H9 (cell line): Measurements from ENCODE around the gene COL4A1. TPM values are rescaled to one million over a fixed set of nuclear protein-coding genes. Genes with fewer than 3 reads are reported as not detected.

ENCODE experiments used
- DNase-seq: peaks from one replicate; pipeline ENCODE4 v3.0.0-alpha.2; 2017
- H2AFZ ChIP-seq: one replicate; pipeline ENCODE4 v1.6.1; 2013; ENCODE audit warnings: mild to moderate bottlenecking, low read length, control low read depth, moderate library complexity
- H2AK5ac ChIP-seq: 2 replicates; pipeline ENCODE4 v1.6.1; 2013; ENCODE audit warnings: low read length, control low read depth, mixed read lengths; ENCODE audit not compliant: insufficient read length
- H2BK120ac ChIP-seq: one replicate; pipeline ENCODE4 v1.6.1; 2013; ENCODE audit warnings: low read depth, mild to moderate bottlenecking, low read length, control low read depth, inconsistent platforms; ENCODE audit not compliant: poor library complexity, severe bottlenecking
- H2BK12ac ChIP-seq: 2 replicates; pipeline ENCODE4 v1.6.1; 2013; ENCODE audit warnings: low read length, control low read depth, mixed read lengths, low read depth; ENCODE audit not compliant: insufficient read length
- H2BK15ac ChIP-seq: 2 replicates; pipeline ENCODE4 v1.6.1; 2013; ENCODE audit warnings: low read depth, low read length, control low read depth
- H2BK20ac ChIP-seq: one replicate; pipeline ENCODE4 v1.6.1; 2013; ENCODE audit warnings: low read depth, mild to moderate bottlenecking, low read length, control low read depth, inconsistent platforms; ENCODE audit not compliant: poor library complexity, severe bottlenecking
- H2BK5ac ChIP-seq: 2 replicates; pipeline ENCODE4 v1.6.1; 2013; ENCODE audit warnings: low read length, control low read depth, mixed read lengths; ENCODE audit not compliant: insufficient read length
- H3K14ac ChIP-seq: 2 replicates; pipeline ENCODE4 v1.6.1; 2013; ENCODE audit warnings: low read length, control low read depth; ENCODE audit not compliant: insufficient read depth
- H3K18ac ChIP-seq: 2 replicates; pipeline ENCODE4 v1.6.1; 2013; ENCODE audit warnings: low read depth, mild to moderate bottlenecking, mixed read lengths, low read length, control low read depth; ENCODE audit not compliant: insufficient read length
- H3K23ac ChIP-seq: 2 replicates; pipeline ENCODE4 v1.6.1; 2013; ENCODE audit warnings: low read length, control low read depth, mixed read lengths, low read depth; ENCODE audit not compliant: insufficient read length
- H3K23me2 ChIP-seq: 2 replicates; pipeline ENCODE4 v1.6.1; 2013; ENCODE audit warnings: low read depth, mild to moderate bottlenecking, mixed read lengths, low read length, control low read depth; ENCODE audit not compliant: insufficient read length, poor library complexity, severe bottlenecking
- H3K27ac ChIP-seq: 2 replicates; pipeline ENCODE4 v1.5.1; 2013; ENCODE audit warnings: low read length, control low read depth, mixed read lengths, low read depth; ENCODE audit not compliant: insufficient read length
- H3K27me3 ChIP-seq: 2 replicates; pipeline ENCODE4 v1.6.1; 2013; ENCODE audit warnings: low read length, control low read depth, inconsistent platforms; ENCODE audit not compliant: insufficient read depth
- H3K4ac ChIP-seq: 2 replicates; pipeline ENCODE4 v1.6.1; 2013; ENCODE audit warnings: low read depth, mild to moderate bottlenecking, control low read depth, inconsistent platforms, low read length, moderate library complexity
- H3K4me1 ChIP-seq: 2 replicates; pipeline ENCODE4 v1.6.1; 2013; ENCODE audit warnings: low read length, control low read depth, inconsistent platforms; ENCODE audit not compliant: insufficient read depth
- H3K4me2 ChIP-seq: 2 replicates; pipeline ENCODE4 v1.6.1; 2013; ENCODE audit warnings: low read length, control low read depth, mixed read lengths; ENCODE audit not compliant: insufficient read length, insufficient read depth
- H3K56ac ChIP-seq: 2 replicates; pipeline ENCODE4 v1.6.1; 2013; ENCODE audit warnings: low read depth, mild to moderate bottlenecking, mixed read lengths, low read length, control low read depth; ENCODE audit not compliant: insufficient read length
- H3K79me1 ChIP-seq: 2 replicates; pipeline ENCODE4 v1.6.1; 2013; ENCODE audit warnings: low read depth, mild to moderate bottlenecking, moderate library complexity, low read length, control low read depth, inconsistent platforms; ENCODE audit not compliant: insufficient read depth, poor library complexity, severe bottlenecking
- H3K79me2 ChIP-seq: 2 replicates; pipeline ENCODE4 v1.6.1; 2013; ENCODE audit warnings: low read length, control low read depth, inconsistent platforms; ENCODE audit not compliant: insufficient read depth
- H3K9ac ChIP-seq: 2 replicates; pipeline ENCODE4 v1.6.1; 2013; ENCODE audit warnings: low read length, control low read depth, mixed read lengths; ENCODE audit not compliant: insufficient read length; ENCODE audit errors: extremely low read depth
- H3K9me3 ChIP-seq: one replicate; pipeline ENCODE4 v1.6.1; 2013; ENCODE audit warnings: low read depth, low read length, inconsistent platforms; ENCODE audit not compliant: control insufficient read depth
- H3T11ph ChIP-seq: one replicate; pipeline ENCODE4 v1.6.1; 2013; ENCODE audit warnings: mild to moderate bottlenecking, low read length, control low read depth, inconsistent platforms
- H4K20me1 ChIP-seq: one replicate; pipeline ENCODE4 v1.6.1; 2013; ENCODE audit not compliant: control insufficient read depth, insufficient read length, insufficient read depth
- H4K5ac ChIP-seq: 2 replicates; pipeline ENCODE4 v1.6.1; 2013; ENCODE audit warnings: low read depth, mild to moderate bottlenecking, mixed read lengths, low read length, control low read depth; ENCODE audit not compliant: insufficient read length
- H4K8ac ChIP-seq: replicated peaks from 2 replicates; pipeline ENCODE4 v1.6.1; 2013; ENCODE audit warnings: low read length, control low read depth, mixed read lengths, low read depth; ENCODE audit not compliant: insufficient read length
- H4K91ac ChIP-seq: 2 replicates; pipeline ENCODE4 v1.6.1; 2013; ENCODE audit warnings: low read depth, mild to moderate bottlenecking, moderate library complexity, mixed read lengths, low read length, control low read depth; ENCODE audit not compliant: insufficient read length
- H3K27ac Mint-ChIP-seq, 3 experiments: 2 replicates in 2 of 3; 3 replicates in 1 of 3; pipeline ENCODE4 v1.8.0; 2020 to 2021; ENCODE audit warnings: mixed read lengths in 3 of 3, mild to moderate bottlenecking in 1 of 3, moderate library complexity in 1 of 3
- H3K27me3 Mint-ChIP-seq: 2 replicates; pipeline ENCODE4 v1.8.0; 2021; ENCODE audit warnings: low read depth, mild to moderate bottlenecking, moderate library complexity, mixed read lengths
- H3K36me3 Mint-ChIP-seq, 3 experiments: 2 replicates in 2 of 3; 3 replicates in 1 of 3; pipeline ENCODE4 v1.8.0; 2020 to 2021; ENCODE audit warnings: low read depth in 3 of 3, mixed read lengths in 3 of 3; ENCODE audit not compliant: insufficient read depth in 1 of 3
- H3K4me1 Mint-ChIP-seq, 2 experiments: 2 replicates each; pipeline ENCODE4 v1.8.0; 2020; ENCODE audit warnings: mixed read lengths in 2 of 2
- H3K4me3 Mint-ChIP-seq, 2 experiments: 2 replicates in 1 of 2; 3 replicates in 1 of 2; pipeline ENCODE4 v1.8.0; 2020 to 2021; ENCODE audit warnings: mild to moderate bottlenecking in 2 of 2, mixed read lengths in 2 of 2, moderate library complexity in 1 of 2
- H3K9me3 Mint-ChIP-seq, 2 experiments: 2 replicates in 1 of 2; 3 replicates in 1 of 2; pipeline ENCODE4 v1.8.0; 2020; ENCODE audit warnings: mild to moderate bottlenecking in 2 of 2, mixed read lengths in 2 of 2, moderate library complexity in 1 of 2
- CTCF ChIP-seq: fragments of 200-600 bp; sonication (generic); conservative IDR thresholded peaks from 3 replicates; pipeline ENCODE4 v1.8.0; 2021; ENCODE audit warnings: antibody characterized with exemption, mild to moderate bottlenecking
- WGBS: extraction: QIAGEN DNeasy Blood & Tissue Kit; methylation state at CpG from one replicate; pipeline ENCODE4 v1.1.7; 2013; ENCODE audit warnings: missing lambda C conversion rate, low lambda C conversion rate, mixed read lengths; ENCODE audit not compliant: insufficient read length; ENCODE audit errors: extremely low coverage; 5-methylcytosine and 5-hydroxymethylcytosine counted together
- total RNA-seq: library from RNA; stranded (reverse); gene quantifications from 2 replicates; pipeline ENCODE4 v1.2.1, GENCODE V29; 2021

COL4A1 gene
- total RNA-seq, 1 experiment from 2014 or later: 73.1 TPM

- H3K27ac Mint-ChIP-seq: peak overlapping the region in 1 of 3 experiments; percentile 22; a peak in 2 of 7 replicates
Measured at GRCh38 chr13:110281736-110282135, 25.2 kb downstream of the COL4A1 start.

More at GRCh38 chr13:110281736-110282135, 25.2 kb downstream of the COL4A1 start:
- Histone ChIP-seq H3K4ac (no peak overlapping the region), H2BK120ac (no peak overlapping the region), H3K4me1 (no peaks in the 10 kb centered on the region), H3K4me2 (no peak overlapping the region), H4K8ac (no peak overlapping the region), H3K23ac (no peak overlapping the region), H2BK5ac (no peak overlapping the region), H3K79me2 (no peaks in the 10 kb centered on the region; the same call in 1 of the 2 replicates), H2BK20ac (no peak overlapping the region), H3K27me3 (no peaks in the 10 kb centered on the region), H3K14ac (no peak overlapping the region), H3T11ph (no peak overlapping the region), H3K23me2 (no peaks in the 10 kb centered on the region), H3K56ac (no peak overlapping the region), H3K79me1 (no peaks in the 10 kb centered on the region), H2AK5ac (no peak overlapping the region), H3K18ac (no peak overlapping the region), H4K5ac (no peak overlapping the region), H4K20me1 (no peaks in the 10 kb centered on the region), H3K9me3 (no peaks in the 10 kb centered on the region), H4K91ac (no peak overlapping the region), H3K9ac (no peak overlapping the region), H3K27ac (no peak overlapping the region), H2BK12ac (no peak overlapping the region), H2BK15ac (no peak overlapping the region), H2AFZ (no peak overlapping the region)
- Mint-ChIP-seq H3K4me3 (no peak overlapping the region), H3K27me3 (no peaks in the 10 kb centered on the region), H3K4me1 (peaks cover 2 to 3% of the 10 kb centered on the region in 2 experiments; a peak in 2 of 4 replicates), H3K36me3 (no peaks in the 10 kb centered on the region; a peak in 1 of 7 replicates), H3K9me3 (no peaks in the 10 kb centered on the region)
- no peak for DNase-seq
- no CpG with 5 or more reads among the region's 5 CpGs for WGBS
- TF ChIP-seq CTCF: no peak
